Suprapubic skin (tissue), 4 donors: ENCODE measurements around the gene DGKH.

Experiments
- CTCF ChIP-seq, 2 donors: fragments of 200-600 bp in 1 of 2; fragments of 450-650 bp in 1 of 2; sonication (generic) in 1 of 2; IDR thresholded peaks; one replicate each; pipeline ENCODE4 v1.5.1; 2016 to 2019; ENCODE audit warnings: antibody characterized with exemption in 2 of 2, mild to moderate bottlenecking in 1 of 2, moderate library complexity in 1 of 2
- POLR2A ChIP-seq, 2 donors: fragments of 450-650 bp; IDR thresholded peaks; one replicate each; pipeline ENCODE4 v1.6.1; 2017; ENCODE audit warnings: antibody characterized with exemption in 2 of 2, mild to moderate bottlenecking in 2 of 2, moderate library complexity in 2 of 2
- POLR2AphosphoS5 ChIP-seq, 3 donors: sonication (generic); formaldehyde crosslinking; IDR thresholded peaks; one replicate each; pipeline ENCODE4 v1.6.1; 2017; ENCODE audit warnings: antibody characterized with exemption in 3 of 3

DNA sequence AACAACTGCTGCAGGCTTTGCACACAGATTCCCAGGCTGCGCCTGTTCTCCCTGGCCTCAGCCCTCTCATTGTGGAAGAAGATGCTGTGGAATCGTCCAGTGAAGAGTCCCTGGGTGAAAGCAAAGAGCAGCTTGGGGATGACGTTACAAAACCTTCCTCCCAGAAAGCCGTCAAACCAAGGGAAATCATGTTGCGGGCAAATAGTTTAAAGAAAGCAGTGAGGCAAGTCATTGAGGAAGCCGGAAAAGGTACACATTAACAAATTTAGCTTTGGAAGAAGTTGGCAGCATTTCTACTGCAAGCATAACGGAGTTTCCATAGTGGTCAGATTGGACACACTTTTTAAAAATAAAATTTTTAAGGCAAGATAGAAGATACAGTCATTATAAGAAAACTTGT, 140.6 kb downstream of the DGKH start:
- no peak for TF ChIP-seq POLR2AphosphoS5 (IDR thresholded peaks at IDR 0.05)
- no peak for TF ChIP-seq CTCF (IDR thresholded peaks at IDR 0.05)
- no peak for TF ChIP-seq POLR2A (IDR thresholded peaks at IDR 0.05)
